ENCODE results near the gene GRHPR.
"Not testable (repeated sequence)": the region's sequence is repeated elsewhere in the genome, so short reads cannot be mapped to it uniquely, and the experiment has no call there.

GRHPR gene

GRCh38 chr9:37423508-37423907, 1.0 kb downstream of the GRHPR start:
- no peak for DNase-seq (ENCODE audit: low read depth)

- DNase-seq (ENCODE audit: low read depth): no peak
Measured at GRCh38 chr9:37424204-37424685, 1.7 kb downstream of the GRHPR start.

GRCh38 chr9:37424686-37425297, 2.3 kb downstream of the GRHPR start:
- no peak for DNase-seq (ENCODE audit: low read depth)

DNA sequence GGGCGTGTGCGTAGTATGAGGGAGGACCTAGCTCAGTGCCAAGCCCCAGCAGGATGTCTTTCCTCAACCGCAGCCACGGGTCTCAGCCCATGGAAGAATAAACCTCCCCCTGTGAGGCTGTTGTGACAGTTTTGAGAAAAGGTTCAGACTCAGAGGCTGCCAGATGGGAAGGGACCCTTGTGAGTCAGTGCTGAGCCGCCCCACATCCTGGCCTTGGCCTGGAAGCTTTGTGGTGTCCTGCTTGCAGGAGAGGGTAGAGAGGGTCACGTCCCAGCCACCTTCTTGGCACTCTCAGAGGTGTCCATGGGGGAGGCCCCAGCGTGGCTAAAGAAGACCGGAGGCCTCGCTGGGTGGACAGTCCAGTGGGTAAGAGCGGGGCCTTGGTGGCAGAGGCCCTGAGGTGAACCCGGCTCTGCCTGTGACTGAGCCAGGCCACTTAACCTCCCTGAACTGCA, 2.8 kb downstream of the GRHPR start:
- no peak for DNase-seq (ENCODE audit: low read depth)

- DNase-seq (ENCODE audit: low read depth): not testable (repeated sequence)
Measured at GRCh38 chr9:37426431-37426830, 3.9 kb downstream of the GRHPR start.

- no peak for DNase-seq (ENCODE audit: low read depth)
Measured at GRCh38 chr9:37426846-37427245, 4.3 kb downstream of the GRHPR start.

DNA sequence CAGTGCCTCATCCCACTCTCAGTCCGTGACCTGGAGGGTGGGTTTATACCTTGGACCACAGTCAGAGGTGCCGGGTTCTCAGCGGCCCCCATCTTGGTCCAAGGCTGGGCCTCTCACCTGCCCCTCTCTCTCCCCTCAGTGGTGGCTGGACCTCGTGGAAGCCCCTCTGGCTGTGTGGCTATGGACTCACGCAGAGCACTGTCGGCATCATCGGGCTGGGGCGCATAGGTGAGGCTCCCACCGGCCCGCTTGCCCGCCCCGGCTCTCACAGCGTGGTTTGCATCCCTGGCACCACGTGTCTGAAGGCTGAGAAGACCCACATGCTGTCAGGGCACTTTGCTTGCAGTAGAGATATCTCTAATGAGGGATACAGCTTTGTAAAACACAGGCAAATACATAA, 5.8 kb downstream of the GRHPR start:
- no peak for DNase-seq (ENCODE audit: low read depth)

DNA sequence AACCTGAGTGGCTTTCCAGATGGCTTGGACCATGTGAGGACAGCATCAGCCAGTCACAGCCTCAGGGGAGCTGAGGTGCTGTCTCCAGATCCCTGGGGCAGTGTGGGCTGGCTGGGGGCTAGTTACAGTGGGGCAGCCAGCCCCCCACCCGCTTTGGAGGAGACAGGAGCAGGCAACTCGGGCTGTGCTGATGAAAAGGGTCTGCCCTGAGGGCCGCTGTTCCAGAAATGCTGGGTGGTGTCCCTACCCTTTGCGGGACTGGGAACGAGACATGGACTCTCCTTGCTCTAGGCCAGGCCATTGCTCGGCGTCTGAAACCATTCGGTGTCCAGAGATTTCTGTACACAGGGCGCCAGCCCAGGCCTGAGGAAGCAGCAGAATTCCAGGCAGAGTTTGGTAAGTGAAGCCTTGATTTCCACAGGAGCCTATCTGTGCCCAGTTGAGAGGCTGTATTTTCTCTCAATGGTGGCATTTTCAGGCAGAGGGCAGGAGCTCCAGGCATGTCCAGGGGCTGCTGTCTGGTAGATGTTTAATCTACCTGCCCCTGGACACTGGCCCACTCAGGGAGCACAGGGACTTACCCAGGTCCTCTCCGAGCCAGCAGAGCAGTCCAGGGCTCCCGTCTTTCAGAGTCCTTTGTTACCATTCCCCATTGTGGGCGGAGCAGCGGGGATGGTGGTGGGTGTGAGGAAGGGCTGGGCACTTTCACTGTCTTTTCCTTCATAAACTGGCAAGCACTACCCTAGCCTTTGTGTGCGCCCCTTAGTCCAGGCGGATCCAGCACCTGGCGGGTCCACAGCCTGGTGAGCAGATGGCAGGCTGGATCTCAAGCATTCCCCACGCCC, 7.2 kb downstream of the GRHPR start:
- no peak for DNase-seq (ENCODE audit: low read depth)

- no peak for DNase-seq (ENCODE audit: low read depth)
Measured at GRCh38 chr9:37430841-37431597, 8.5 kb downstream of the GRHPR start.

GRCh38 chr9:37432020-37432419, 9.5 kb downstream of the GRHPR start:
- DNase-seq (ENCODE audit: low read depth): no peak

DNA sequence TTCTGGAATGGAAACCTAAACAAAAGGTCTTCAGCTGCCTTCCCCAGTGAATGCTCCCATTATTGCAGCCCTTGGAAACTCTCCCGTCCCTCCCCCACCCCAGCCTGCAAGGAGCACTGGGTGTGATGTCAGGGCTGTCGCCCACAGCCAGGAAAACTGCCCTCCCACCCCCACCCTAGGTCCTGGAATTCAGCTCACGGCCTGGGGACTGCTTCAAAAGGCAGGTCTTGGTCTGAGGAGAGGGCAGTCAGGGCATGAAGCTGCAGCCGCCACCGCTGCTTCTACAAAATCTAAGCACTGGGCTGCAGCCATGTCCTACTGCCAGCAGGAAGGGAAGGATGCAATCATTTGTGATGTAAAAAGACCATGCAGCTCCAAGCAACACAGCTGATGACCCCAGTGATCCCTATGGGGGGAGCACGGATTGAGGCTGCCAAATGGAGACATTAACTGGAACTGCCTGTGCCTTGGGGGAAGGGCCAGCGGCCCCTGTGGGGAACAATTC, 11.4 kb downstream of the GRHPR start:
- DNase-seq (ENCODE audit: low read depth): no peak

- no peak for DNase-seq (ENCODE audit: low read depth)
Measured at GRCh38 chr9:37436540-37436939, 14.0 kb downstream of the GRHPR start.

DNA sequence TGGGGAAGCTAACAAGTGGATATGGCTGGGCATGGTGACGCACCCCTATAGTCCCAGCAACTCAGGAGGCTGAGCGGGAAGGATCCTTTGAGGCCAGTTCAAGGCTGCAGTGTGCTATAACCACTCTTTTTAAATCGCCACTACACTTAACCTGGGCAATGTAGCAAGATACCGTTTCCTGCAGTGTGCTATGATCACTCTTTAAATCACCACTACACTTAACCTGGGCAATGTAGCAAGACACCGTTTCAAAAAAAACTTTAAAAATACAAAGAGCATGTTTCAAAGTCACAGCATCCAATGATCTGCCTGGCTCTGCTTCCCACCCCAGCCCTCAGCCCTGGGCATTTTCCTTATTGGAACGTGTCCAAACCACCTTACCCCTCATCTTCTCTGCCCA, 14.5 kb downstream of the GRHPR start:
- DNase-seq (ENCODE audit: low read depth): no peak

DNA sequence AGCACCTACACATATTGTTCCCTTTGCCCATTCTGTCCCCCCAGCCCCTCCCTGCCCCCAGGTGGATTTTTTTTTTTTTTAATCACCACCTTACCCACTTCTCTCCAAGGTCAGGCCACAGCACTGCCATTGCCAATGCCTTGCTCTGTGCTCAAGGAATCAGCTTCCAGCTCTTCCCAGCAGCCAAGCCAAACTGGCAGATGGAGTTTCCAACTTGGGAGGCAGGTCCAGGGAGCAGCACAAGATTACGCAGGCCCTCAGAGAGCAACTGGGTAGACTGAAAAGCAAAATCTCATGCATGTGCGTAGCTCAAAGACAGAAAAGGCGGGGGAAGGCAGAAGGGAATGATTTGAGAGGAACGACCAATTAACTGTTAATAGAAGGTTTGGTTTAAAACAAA, 15.1 kb downstream of the GRHPR start:
- no peak for DNase-seq (ENCODE audit: low read depth)

DNA sequence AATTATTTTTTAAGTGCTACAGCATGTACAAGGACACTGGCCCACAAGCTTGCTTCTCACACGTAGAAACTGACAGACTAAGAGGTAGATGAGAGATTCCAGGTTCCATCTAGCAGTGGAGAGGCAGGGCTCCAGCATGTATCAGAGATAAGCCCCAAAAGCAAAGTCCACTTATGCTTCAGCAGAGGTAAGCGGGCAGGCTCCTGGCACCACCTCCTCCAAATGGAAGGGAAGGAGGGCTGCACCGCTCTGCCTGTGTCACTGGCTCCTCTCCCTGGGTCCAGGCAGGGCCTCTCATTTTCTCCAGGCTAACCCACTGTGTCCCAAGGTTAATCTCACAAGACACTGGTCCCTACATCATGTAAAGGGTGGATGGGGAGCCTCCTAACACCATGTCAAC, 15.9 kb downstream of the GRHPR start:
- DNase-seq (ENCODE audit: low read depth): no peak

DNA sequence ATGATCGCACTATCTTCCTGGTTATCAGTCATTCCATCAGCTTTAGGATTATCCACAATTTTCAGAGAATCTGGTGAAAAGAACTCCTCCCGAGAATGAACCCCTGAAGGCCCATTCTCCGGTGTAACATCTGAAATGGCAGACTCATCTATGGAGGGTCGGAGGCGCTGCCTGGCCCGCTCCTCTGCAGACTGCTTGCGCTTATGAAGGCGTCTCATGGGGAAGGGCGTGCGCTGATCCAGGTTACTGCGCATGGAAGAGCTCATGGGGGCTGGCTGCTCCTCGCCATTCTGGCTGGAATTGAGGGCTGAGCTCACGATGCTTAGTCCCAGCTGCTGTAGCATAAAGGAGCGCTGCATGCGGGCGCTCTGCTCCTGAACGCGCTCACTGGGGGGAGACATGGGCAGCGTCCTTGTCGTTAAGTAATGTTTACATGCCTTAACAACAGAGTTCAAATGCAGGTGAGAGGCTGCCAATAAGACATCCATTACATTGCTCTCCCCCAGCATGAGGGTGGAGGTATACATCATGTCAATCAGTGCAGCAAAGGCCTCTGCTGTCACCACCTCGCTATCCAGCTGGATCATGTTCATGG, 19.4 kb downstream of the GRHPR start:
- no peak for DNase-seq (ENCODE audit: low read depth)

- DNase-seq (ENCODE audit: low read depth): no peak
Measured at GRCh38 chr9:37442556-37442955, 20.1 kb downstream of the GRHPR start.

GRCh38 chr9:37443566-37443965, 21.1 kb downstream of the GRHPR start:
- no peak for DNase-seq (ENCODE audit: low read depth)

DNA sequence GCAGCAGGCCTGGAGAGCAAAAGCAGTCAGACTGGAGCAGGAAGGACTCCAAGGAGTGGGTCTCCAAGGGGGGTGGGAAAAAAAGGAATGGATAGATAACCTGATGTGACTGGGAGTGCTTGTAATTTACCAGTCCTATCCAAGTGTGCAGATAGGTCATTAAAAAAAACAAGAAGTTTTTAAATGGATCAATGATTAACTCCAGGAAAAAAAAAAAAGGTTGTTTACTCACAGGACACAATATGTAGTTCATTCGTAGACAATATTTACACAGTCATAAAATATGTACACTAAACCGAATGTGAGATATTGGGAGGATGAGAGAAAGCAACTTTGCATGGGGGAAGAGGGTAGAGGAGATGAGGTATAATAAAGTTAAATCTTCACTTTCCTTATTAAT, 22.4 kb downstream of the GRHPR start:
- DNase-seq (ENCODE audit: low read depth): no peak

DNA sequence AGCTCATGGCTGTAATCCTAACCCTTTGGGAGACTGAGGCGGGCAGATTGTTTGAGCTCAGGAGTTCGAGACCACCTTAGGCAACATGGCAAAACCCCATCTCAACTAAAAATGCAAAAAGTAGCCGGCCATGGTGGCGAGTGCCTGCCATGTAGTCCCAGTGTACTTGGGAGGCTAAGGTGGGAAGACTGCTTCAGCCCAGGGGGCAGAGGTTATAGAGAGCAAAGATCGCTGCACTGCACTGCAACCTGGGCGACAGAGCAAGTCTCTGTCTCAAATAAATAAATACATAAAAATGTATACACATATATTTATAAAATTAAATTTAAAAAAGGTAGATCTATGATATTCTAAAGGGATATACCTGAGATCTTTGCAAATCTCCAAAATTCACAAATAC, 23.3 kb downstream of the GRHPR start:
- DNase-seq (ENCODE audit: low read depth): no peak

DNA sequence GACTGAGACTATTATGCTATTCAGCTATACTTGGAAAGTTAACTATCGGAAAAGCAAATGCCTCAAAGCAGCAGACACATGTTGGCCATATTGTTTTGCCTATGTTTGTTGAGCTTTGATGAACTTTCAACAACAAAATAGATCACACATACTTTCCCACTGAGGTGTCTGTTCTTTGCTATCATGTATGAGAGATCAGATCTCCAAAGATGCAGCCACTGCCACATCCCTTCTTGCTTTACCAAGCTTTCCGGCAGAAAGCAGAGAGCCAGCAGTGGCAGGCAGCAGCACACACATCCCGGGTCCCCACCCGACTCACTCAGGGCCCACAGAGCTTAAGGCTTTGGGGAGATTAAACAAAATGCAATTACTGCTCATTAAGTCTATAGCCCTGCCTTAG, 23.9 kb downstream of the GRHPR start:
- DNase-seq (ENCODE audit: low read depth): no peak

GRCh38 chr9:37447111-37447510, 24.6 kb downstream of the GRHPR start:
- no peak for DNase-seq (ENCODE audit: low read depth)
